Activated CD4-positive, alpha-beta T cell treated with anti-CD3 and anti-CD28 coated beads, Interleukin-2, amount 10 ng/mL, durations not matched to agents 24 days and 14 days (primary cell): ENCODE data around the gene TYW1. TPM values are rescaled to one million over a fixed set of nuclear protein-coding genes. Genes with fewer than 3 reads are reported as not detected.
"Not testable (repeated sequence)": the region's sequence is repeated elsewhere in the genome, so short reads cannot be mapped to it uniquely, and the experiment has no call there.

ENCODE experiments used
- DNase-seq: peaks from one replicate; pipeline ENCODE4 v3.0.0; 2022
- H3K27ac Mint-ChIP-seq: one replicate; pipeline ENCODE4 v1.8.0; 2022; ENCODE audit warnings: mild to moderate bottlenecking, mixed read lengths
- H3K27me3 Mint-ChIP-seq: one replicate; pipeline ENCODE4 v1.8.0; 2022; ENCODE audit warnings: mixed read lengths
- H3K36me3 Mint-ChIP-seq: one replicate; pipeline ENCODE4 v1.8.0; 2022; ENCODE audit warnings: low read depth, mild to moderate bottlenecking, mixed read lengths
- H3K4me1 Mint-ChIP-seq: one replicate; pipeline ENCODE4 v1.8.0; 2021; ENCODE audit warnings: mixed read lengths
- H3K4me3 Mint-ChIP-seq: one replicate; pipeline ENCODE4 v1.8.0; 2022; ENCODE audit warnings: mild to moderate bottlenecking, moderate library complexity, mixed read lengths
- H3K9me3 Mint-ChIP-seq: one replicate; pipeline ENCODE4 v1.8.0; 2021; ENCODE audit warnings: mixed read lengths
- intact Hi-C: fragments of 100-400 bp; cut with micrococcal nuclease; formaldehyde crosslinking; loops from one replicate; pipeline ENCODE4 v1.15.1; 2023
- total RNA-seq: library from RNA; stranded (reverse); gene quantifications from 2 replicates; pipeline ENCODE4 v1.2.3, GENCODE V29; 2022

TYW1 gene
- total RNA-seq, 1 donor from 2014 or later, result 21.1 TPM

GRCh38 chr7:67100038-67100437 is 103.4 kb downstream of the TYW1 start:
- H3K27me3 Mint-ChIP-seq, H3K9me3 Mint-ChIP-seq, H3K4me3 Mint-ChIP-seq, intact Hi-C loops, DNase-seq, H3K27ac Mint-ChIP-seq, H3K4me1 Mint-ChIP-seq: not testable (repeated sequence)
- H3K36me3 Mint-ChIP-seq, result peaks cover 47% of the 10 kb centered on the region

GRCh38 chr7:67100956-67101361 is 104.3 kb downstream of the TYW1 start:
- DNase-seq, result no peak
- Mint-ChIP-seq H3K4me1 (peaks cover 11% of the 10 kb centered on the region), H3K4me3 (no peak overlapping the region), H3K27me3 (no peaks in the 10 kb centered on the region), H3K27ac (no peak overlapping the region), H3K36me3 (peaks cover 52% of the 10 kb centered on the region), H3K9me3 (peaks cover 8% of the 10 kb centered on the region)
- intact Hi-C loops, result no loop called here

- peaks cover 11% of the 10 kb centered on the region for H3K4me1 Mint-ChIP-seq
- H3K9me3 Mint-ChIP-seq, H3K4me3 Mint-ChIP-seq, intact Hi-C loops, DNase-seq, H3K27me3 Mint-ChIP-seq, H3K27ac Mint-ChIP-seq: not testable (repeated sequence)
- H3K36me3 Mint-ChIP-seq, result peaks cover 43% of the 10 kb centered on the region
Measured at GRCh38 chr7:67104937-67105336, 108.3 kb downstream of the TYW1 start.

GRCh38 chr7:67105377-67105776 is 108.7 kb downstream of the TYW1 start:
- Mint-ChIP-seq H3K36me3 (peaks cover 43% of the 10 kb centered on the region), H3K27me3 (no peaks in the 10 kb centered on the region), H3K4me1 (peaks cover 11% of the 10 kb centered on the region), H3K4me3 (no peak overlapping the region), H3K9me3 (peaks cover 4% of the 10 kb centered on the region), H3K27ac (no peak overlapping the region)
- DNase-seq, result peak; percentile 62
- intact Hi-C loops, result no loop called here

DNA sequence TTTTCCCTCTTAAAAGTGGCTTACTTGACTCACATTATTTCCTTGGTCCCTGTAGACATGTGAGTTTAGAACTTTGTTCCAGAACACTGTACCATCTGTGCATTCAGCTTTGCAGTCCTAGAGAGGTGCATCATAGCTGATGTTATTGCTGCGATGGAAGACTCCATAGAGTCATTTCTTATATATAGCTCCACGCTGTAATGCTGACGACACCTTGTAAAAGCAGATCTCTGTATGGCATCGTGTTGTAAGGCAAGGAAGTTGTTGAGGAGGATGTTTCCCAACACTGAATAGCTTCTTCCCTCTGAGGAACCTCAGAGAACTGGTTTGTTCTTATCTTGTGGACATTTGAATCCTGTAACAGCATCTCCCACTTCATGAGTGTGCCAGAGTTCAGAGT is 109.6 kb downstream of the TYW1 start:
- H3K27me3 Mint-ChIP-seq, H3K4me3 Mint-ChIP-seq, H3K27ac Mint-ChIP-seq, H3K9me3 Mint-ChIP-seq, intact Hi-C loops, DNase-seq: not testable (repeated sequence)
- Mint-ChIP-seq H3K36me3 (peaks cover 37% of the 10 kb centered on the region), H3K4me1 (peaks cover 11% of the 10 kb centered on the region)

GRCh38 chr7:67111342-67111741 is 114.7 kb downstream of the TYW1 start:
- H3K27ac Mint-ChIP-seq, H3K27me3 Mint-ChIP-seq, intact Hi-C loops, H3K9me3 Mint-ChIP-seq, DNase-seq, H3K4me1 Mint-ChIP-seq, H3K4me3 Mint-ChIP-seq: not testable (repeated sequence)
- peaks cover 12% of the 10 kb centered on the region for H3K36me3 Mint-ChIP-seq

- intact Hi-C loops, DNase-seq, H3K9me3 Mint-ChIP-seq, H3K27me3 Mint-ChIP-seq, H3K27ac Mint-ChIP-seq, H3K4me3 Mint-ChIP-seq, H3K4me1 Mint-ChIP-seq: not testable (repeated sequence)
- peaks cover 11% of the 10 kb centered on the region for H3K36me3 Mint-ChIP-seq
Measured at GRCh38 chr7:67114483-67115246, 118.0 kb downstream of the TYW1 start.

DNA sequence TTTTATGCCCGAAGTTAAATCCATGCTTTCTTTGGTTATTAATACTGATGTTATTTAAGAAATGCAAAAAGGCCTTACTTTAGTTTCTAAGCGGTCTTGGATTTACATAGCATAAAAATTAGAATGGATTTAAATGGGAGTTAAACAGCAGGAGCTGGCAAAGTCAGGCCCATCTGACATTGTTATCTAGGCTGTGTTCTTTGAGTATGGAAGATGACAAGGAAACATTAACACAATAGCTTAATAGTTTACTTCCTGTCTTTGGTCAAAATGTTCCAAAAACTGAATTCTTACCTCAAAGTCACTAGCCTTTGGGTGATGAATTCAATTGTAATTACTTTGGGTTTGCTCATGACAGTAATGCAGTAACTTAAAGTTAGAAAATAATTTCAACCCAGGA is 123.9 kb downstream of the TYW1 start:
- intact Hi-C loops, H3K4me1 Mint-ChIP-seq, H3K4me3 Mint-ChIP-seq, H3K27ac Mint-ChIP-seq, H3K9me3 Mint-ChIP-seq, H3K27me3 Mint-ChIP-seq, DNase-seq: not testable (repeated sequence)
- H3K36me3 Mint-ChIP-seq, result peaks cover 11% of the 10 kb centered on the region

DNA sequence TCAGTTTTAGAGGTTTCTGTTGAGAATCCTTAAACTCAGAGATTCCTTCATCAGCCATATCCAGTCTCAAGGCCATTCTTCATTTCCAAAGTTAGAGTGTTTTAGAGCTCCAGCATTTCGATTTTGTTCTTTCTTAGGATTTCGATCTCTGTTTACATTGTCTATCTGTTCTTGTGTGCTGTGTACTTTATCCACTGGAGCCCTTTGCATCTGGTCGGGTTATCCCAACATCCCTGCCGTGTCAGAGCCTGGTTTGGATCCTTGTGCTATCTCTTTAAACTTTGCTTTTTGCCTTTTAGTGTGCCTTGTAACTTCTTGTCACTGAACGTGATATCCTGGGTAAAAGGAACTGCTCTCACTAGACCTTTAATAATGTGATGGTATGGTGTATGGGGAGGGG is 131.6 kb downstream of the TYW1 start:
- H3K4me3 Mint-ChIP-seq, intact Hi-C loops, H3K9me3 Mint-ChIP-seq, DNase-seq, H3K27me3 Mint-ChIP-seq: not testable (repeated sequence)
- H3K36me3 Mint-ChIP-seq, result peaks cover 14% of the 10 kb centered on the region
- peak overlapping the region; percentile 94 for H3K27ac Mint-ChIP-seq
- peaks cover 16% of the 10 kb centered on the region for H3K4me1 Mint-ChIP-seq

DNA sequence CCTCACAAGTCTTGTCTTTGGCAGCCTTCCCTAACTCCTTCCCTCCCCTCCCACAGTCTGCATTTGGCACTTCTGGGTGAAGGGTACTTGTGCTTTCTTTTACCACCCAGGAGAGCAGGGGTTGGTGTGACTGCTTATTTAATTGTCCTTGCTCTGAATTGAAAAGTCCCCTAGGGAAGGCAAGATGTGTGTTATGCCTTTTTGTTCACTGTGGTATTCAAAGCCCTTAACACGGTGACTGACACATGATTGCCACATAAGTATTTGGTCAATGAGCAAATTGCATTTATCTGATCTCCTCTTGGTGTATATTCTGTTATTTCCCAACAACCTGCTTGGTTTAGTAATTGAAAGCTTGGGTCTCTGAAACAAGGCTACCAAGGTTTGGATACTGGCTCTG is 134.1 kb downstream of the TYW1 start:
- H3K9me3 Mint-ChIP-seq, H3K36me3 Mint-ChIP-seq, H3K27me3 Mint-ChIP-seq, H3K27ac Mint-ChIP-seq, DNase-seq, intact Hi-C loops, H3K4me3 Mint-ChIP-seq: not testable (repeated sequence)
- peaks cover 16% of the 10 kb centered on the region for H3K4me1 Mint-ChIP-seq

- H3K27ac Mint-ChIP-seq, H3K4me1 Mint-ChIP-seq, H3K36me3 Mint-ChIP-seq, H3K4me3 Mint-ChIP-seq, DNase-seq, H3K9me3 Mint-ChIP-seq, H3K27me3 Mint-ChIP-seq, intact Hi-C loops: not testable (repeated sequence)
Measured at GRCh38 chr7:67134912-67135311, 138.3 kb downstream of the TYW1 start.

DNA sequence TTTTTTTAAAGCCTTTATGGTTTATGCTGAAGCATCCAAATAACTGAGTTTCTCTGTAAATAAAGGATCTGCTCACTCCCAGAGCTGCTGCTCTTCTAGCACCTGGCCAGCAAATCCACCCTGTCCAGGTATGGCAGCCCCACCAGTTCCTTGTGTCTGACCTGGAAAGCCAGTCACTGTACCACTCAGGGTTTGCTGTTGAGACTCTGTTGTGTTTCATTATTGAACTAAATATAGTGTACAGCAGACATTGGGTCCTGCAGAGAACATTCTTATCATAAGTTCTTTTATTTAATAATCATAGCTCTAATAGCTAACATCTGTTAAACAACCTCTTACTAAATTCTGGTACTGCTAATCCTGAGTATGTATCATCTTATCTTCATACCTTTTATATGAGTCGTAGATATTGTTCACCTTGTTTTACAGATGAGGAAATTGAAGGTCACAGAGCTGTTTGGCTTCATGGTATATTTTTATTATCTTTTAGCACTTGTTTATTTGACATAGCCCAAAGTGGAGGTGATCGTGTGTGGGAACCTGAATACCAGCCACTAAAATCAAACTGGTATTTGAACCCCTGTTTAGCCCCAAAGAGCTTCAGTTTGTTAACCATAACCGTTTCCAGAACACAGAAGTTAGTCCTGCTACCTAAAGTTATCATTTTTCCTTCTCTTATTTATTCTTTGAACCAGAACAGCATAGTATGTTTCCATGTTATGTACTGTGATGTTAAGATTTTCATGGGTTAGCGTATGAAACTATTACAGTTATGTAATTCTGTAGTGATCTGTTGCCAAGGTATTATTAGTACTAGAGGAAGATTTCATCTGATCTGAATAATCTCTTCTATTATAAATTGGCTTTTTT is 139.2 kb downstream of the TYW1 start:
- H3K36me3 Mint-ChIP-seq, H3K4me1 Mint-ChIP-seq, H3K27ac Mint-ChIP-seq, H3K27me3 Mint-ChIP-seq, H3K9me3 Mint-ChIP-seq, H3K4me3 Mint-ChIP-seq, DNase-seq, intact Hi-C loops: not testable (repeated sequence)

DNA sequence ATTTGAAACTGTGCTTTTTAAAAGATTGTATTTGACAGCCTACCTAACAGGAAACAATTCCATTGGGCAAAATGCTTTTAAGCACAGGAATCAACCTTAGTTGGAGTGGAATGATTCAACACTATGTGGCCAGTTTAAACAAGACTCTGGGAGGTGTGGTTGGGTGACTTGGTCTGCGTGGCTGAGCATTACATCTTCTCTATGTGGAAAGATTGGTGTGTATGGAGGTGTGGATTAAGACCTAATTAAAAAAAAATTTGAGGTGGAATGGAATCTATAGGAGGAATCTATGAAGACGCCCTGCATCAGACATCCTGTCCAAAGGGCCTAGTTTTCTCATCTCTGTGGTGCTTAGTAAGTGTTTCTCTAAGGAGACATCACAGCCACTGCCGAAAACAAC is 140.9 kb downstream of the TYW1 start:
- intact Hi-C loops, H3K4me3 Mint-ChIP-seq, H3K4me1 Mint-ChIP-seq, H3K27ac Mint-ChIP-seq, H3K36me3 Mint-ChIP-seq, H3K9me3 Mint-ChIP-seq, H3K27me3 Mint-ChIP-seq, DNase-seq: not testable (repeated sequence)

DNA sequence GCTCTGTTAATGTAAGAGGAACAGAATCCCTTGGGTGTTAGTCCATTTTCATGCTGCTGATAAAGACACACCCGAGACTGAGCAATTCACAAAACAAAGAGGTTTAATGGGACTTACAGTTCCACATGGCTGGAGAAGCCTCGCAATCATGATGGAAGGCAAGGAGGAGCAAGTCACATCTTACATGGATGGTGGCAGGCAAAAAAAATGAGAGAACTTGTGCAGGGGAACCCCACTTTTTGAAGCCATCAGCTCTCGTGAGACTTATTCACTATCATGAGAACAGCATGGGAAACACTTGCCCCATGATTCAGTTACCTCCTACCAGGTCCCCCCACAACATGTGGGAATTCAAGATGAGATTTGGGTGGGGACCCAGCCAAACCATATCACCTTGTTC is 143.2 kb downstream of the TYW1 start:
- DNase-seq, H3K27ac Mint-ChIP-seq, H3K9me3 Mint-ChIP-seq, intact Hi-C loops, H3K27me3 Mint-ChIP-seq, H3K4me3 Mint-ChIP-seq, H3K36me3 Mint-ChIP-seq, H3K4me1 Mint-ChIP-seq: not testable (repeated sequence)
